Myocyte (in vitro differentiated cells): ENCODE data around the gene GATA1. TPM values are rescaled to one million over a fixed set of nuclear protein-coding genes. Genes with fewer than 3 reads are reported as not detected.
"Not testable (repeated sequence)": the region's sequence is repeated elsewhere in the genome, so short reads cannot be mapped to it uniquely, and the experiment has no call there.

Experiments used
- DNase-seq: peaks from one replicate; pipeline ENCODE4 v3.0.0-alpha.2; 2012; ENCODE audit warnings: low read depth
- total RNA-seq: library from RNA; depleted of rRNA; stranded (reverse); fragments of >200 nt; gene quantifications from 2 replicates; pipeline ENCODE4 v1.2.3, GENCODE V29; 2014

The GATA1 gene
- total RNA-seq, 1 donor from 2014 or later: not detected

- no peak for DNase-seq
Measured at GRCh38 chrX:48813644-48814043, 27.3 kb downstream of the GATA1 start.

GRCh38 chrX:48814722-48815121, 28.3 kb downstream of the GATA1 start:
- DNase-seq: no peak

- no peak for DNase-seq
Measured at GRCh38 chrX:48815266-48815665, 28.9 kb downstream of the GATA1 start.

GRCh38 chrX:48816014-48816810, 29.8 kb downstream of the GATA1 start:
- DNase-seq: no peak

- no peak for DNase-seq
Measured at GRCh38 chrX:48818098-48818497, 31.7 kb downstream of the GATA1 start.

GRCh38 chrX:48818866-48819265, 32.5 kb downstream of the GATA1 start:
- DNase-seq: no peak

- not testable (repeated sequence) for DNase-seq
Measured at GRCh38 chrX:48819394-48819793, 33.0 kb downstream of the GATA1 start.

- DNase-seq: no peak
Measured at GRCh38 chrX:48823053-48823452, 36.7 kb downstream of the GATA1 start.

- DNase-seq: no peak
Measured at GRCh38 chrX:48824066-48824465, 37.7 kb downstream of the GATA1 start.

- no peak for DNase-seq
Measured at GRCh38 chrX:48826135-48826875, 39.9 kb downstream of the GATA1 start, which contains the start of gene ERAS. Gene ERAS, plus strand, starts transcription at chrX:48826513. Its CDS starts 2,611 bp downstream, at chrX:48829124.

GRCh38 chrX:48826876-48827653, 40.7 kb downstream of the GATA1 start:
- no peak for DNase-seq

- DNase-seq: no peak
Measured at GRCh38 chrX:48827654-48827968, 41.2 kb downstream of the GATA1 start.

GRCh38 chrX:48829016-48829735, 42.8 kb downstream of the GATA1 start:
- no peak for DNase-seq

- no peak for DNase-seq
Measured at GRCh38 chrX:48831136-48831908, 44.9 kb downstream of the GATA1 start.

- no peak for DNase-seq
Measured at GRCh38 chrX:48831909-48832291, 45.5 kb downstream of the GATA1 start.

- no peak for DNase-seq
Measured at GRCh38 chrX:48833542-48834138, 47.2 kb downstream of the GATA1 start.

GRCh38 chrX:48834383-48834709, 48.0 kb downstream of the GATA1 start:
- no peak for DNase-seq

GRCh38 chrX:48835524-48836329, 49.3 kb downstream of the GATA1 start, which contains the start of gene PCSK1N:
Gene PCSK1N, minus strand, starts transcription at chrX:48835610. Its CDS starts 78 bp downstream, at chrX:48835532.
- DNase-seq: no peak

GRCh38 chrX:48839686-48840085, 53.3 kb downstream of the GATA1 start:
- DNase-seq: no peak
